Activated T-cell treated with anti-CD3 and anti-CD28 coated beads, Interleukin-2, amount 50 U/mL, for 4 hours (primary cell): ENCODE data around the gene SAMD4B. TPM values are rescaled to one million over a fixed set of nuclear protein-coding genes. Genes with fewer than 3 reads are reported as not detected.

ENCODE experiments used
- ATAC-seq, 2 donors: fragments of 200-7000 bp; cut with Tn5 transposase; one replicate each; pipeline ENCODE4 v1.10.0; 2021
- DNase-seq: peaks from one replicate; pipeline ENCODE4 v3.0.0-alpha.2; 2020
- H3K27me3 Mint-ChIP-seq: one replicate; pipeline ENCODE4 v1.8.0; 2021; ENCODE audit warnings: low read depth, mixed read lengths
- H3K36me3 Mint-ChIP-seq: one replicate; pipeline ENCODE4 v1.8.0; 2022; ENCODE audit warnings: mixed read lengths; ENCODE audit not compliant: insufficient read depth
- H3K4me1 Mint-ChIP-seq: one replicate; pipeline ENCODE4 v1.8.0; 2021; ENCODE audit warnings: low read depth, mixed read lengths
- H3K4me3 Mint-ChIP-seq: one replicate; pipeline ENCODE4 v1.8.0; 2021; ENCODE audit warnings: mild to moderate bottlenecking, moderate library complexity, mixed read lengths
- H3K9me3 Mint-ChIP-seq: one replicate; pipeline ENCODE4 v1.8.0; 2021; ENCODE audit warnings: mixed read lengths
- total RNA-seq, 3 donors: library from RNA; stranded (reverse); gene quantifications; one replicate each; pipeline ENCODE4 v1.2.1, GENCODE V29; 2021

SAMD4B gene
- total RNA-seq, 3 donors from 2014 or later = 72.6 to 81.6 (median 81.1) TPM

GRCh38 chr19:39430675-39431593 lies 88.7 kb downstream of the SAMD4B start:
- peak overlapping the region; percentile 45 for H3K4me3 Mint-ChIP-seq
- H3K36me3 Mint-ChIP-seq = peaks cover 30% of the 10 kb centered on the region
- H3K4me1 Mint-ChIP-seq = peaks cover 37% of the 10 kb centered on the region
- ATAC-seq (peak; percentile 66 to 71), DNase-seq (peak; percentile 42)
- H3K9me3 Mint-ChIP-seq = no peaks in the 10 kb centered on the region
- no peaks in the 10 kb centered on the region for H3K27me3 Mint-ChIP-seq

GRCh38 chr19:39432677-39433025 lies 90.4 kb downstream of the SAMD4B start:
- no peaks in the 10 kb centered on the region for H3K27me3 Mint-ChIP-seq
- ATAC-seq (no peak), DNase-seq (no peak)
- H3K4me1 Mint-ChIP-seq = peaks cover 46% of the 10 kb centered on the region
- peak overlapping the region; percentile 55 for H3K4me3 Mint-ChIP-seq
- no peaks in the 10 kb centered on the region for H3K9me3 Mint-ChIP-seq
- peaks cover 30% of the 10 kb centered on the region for H3K36me3 Mint-ChIP-seq

GRCh38 chr19:39433480-39434079 lies 91.4 kb downstream of the SAMD4B start:
- peaks cover 30% of the 10 kb centered on the region for H3K36me3 Mint-ChIP-seq
- ATAC-seq (no peak), DNase-seq (no peak)
- peak overlapping the region; percentile 100 for H3K4me3 Mint-ChIP-seq
- no peaks in the 10 kb centered on the region for H3K9me3 Mint-ChIP-seq
- peaks cover 46% of the 10 kb centered on the region for H3K4me1 Mint-ChIP-seq
- no peaks in the 10 kb centered on the region for H3K27me3 Mint-ChIP-seq

GRCh38 chr19:39434123-39435076 lies 92.2 kb downstream of the SAMD4B start:
- Mint-ChIP-seq H3K4me1 (peaks cover 46% of the 10 kb centered on the region), H3K27me3 (no peaks in the 10 kb centered on the region), H3K36me3 (peaks cover 30% of the 10 kb centered on the region), H3K9me3 (no peaks in the 10 kb centered on the region), H3K4me3 (peak overlapping the region; percentile 100)
- ATAC-seq (no peak), DNase-seq (no peak)

Other genes with a start within 250 kb of the SAMD4B start
- gene PAK4, start 216.6 kb upstream of the SAMD4B start, total RNA-seq = 10 to 100 TPM; 21.3 to 24.4 (median 23.5) TPM
- gene NCCRP1, start 145.5 kb upstream of the SAMD4B start, total RNA-seq = not detected
- gene SYCN, start 138.2 kb upstream of the SAMD4B start, total RNA-seq = under 1 TPM in 2 of 3 donors, not detected in 1; 0.37 to 0.58 TPM
- not detected for gene IFNL3, start 97.4 kb upstream of the SAMD4B start, total RNA-seq
- gene IFNL4, start 93.6 kb upstream of the SAMD4B start, total RNA-seq = not detected
- gene IFNL2, start 74.0 kb upstream of the SAMD4B start, total RNA-seq = not detected
- not detected for gene IFNL1, start 46.0 kb upstream of the SAMD4B start, total RNA-seq
- gene LRFN1, start 21.6 kb upstream of the SAMD4B start, total RNA-seq = 1 to 10 TPM; 4.2 to 6.7 (median 6.6) TPM
- 100 to 1,000 TPM; 147 to 181 (median 178) TPM for gene GMFG, start 6.4 kb upstream of the SAMD4B start, total RNA-seq
- 10 to 100 TPM; 48.0 to 50.8 (median 50.2) TPM for gene PAF1, start 48.7 kb downstream of the SAMD4B start, total RNA-seq
- 10 to 100 TPM; 39.5 to 43.1 (median 39.7) TPM for gene MED29, start 49.0 kb downstream of the SAMD4B start, total RNA-seq
- gene ZFP36, start 64.4 kb downstream of the SAMD4B start, total RNA-seq = 10 to 100 TPM; 39.5 to 50.8 (median 43.7) TPM
- 10 to 100 TPM; 22.0 to 23.7 (median 22.0) TPM for gene PLEKHG2, start 70.2 kb downstream of the SAMD4B start, total RNA-seq
- 1,000 to 10,000 TPM; 3,250 to 3,505 (median 3,474) TPM for gene RPS16, start 93.5 kb downstream of the SAMD4B start, total RNA-seq
- 100 to 1,000 TPM; 193 to 201 (median 197) TPM for gene SUPT5H, start 103.2 kb downstream of the SAMD4B start, total RNA-seq
- 100 to 1,000 TPM; 192 to 211 (median 195) TPM for gene TIMM50, start 138.4 kb downstream of the SAMD4B start, total RNA-seq
- gene DLL3, start 156.5 kb downstream of the SAMD4B start, total RNA-seq = 1 to 10 TPM; 1.7 to 3.3 (median 1.7) TPM
- not detected for gene SELENOV, start 172.7 kb downstream of the SAMD4B start, total RNA-seq
- gene EID2B, start 190.4 kb downstream of the SAMD4B start, total RNA-seq = 1 to 10 TPM; 2.2 to 2.6 (median 2.4) TPM
- 10 to 100 TPM; 14.9 to 16.5 (median 16.1) TPM for gene EID2, start 197.7 kb downstream of the SAMD4B start, total RNA-seq